Central memory CD8-positive, alpha-beta T cell (primary cell): Measurements from ENCODE around the gene PRR23E.

Experiments used
- ATAC-seq: fragments of 150-1000 bp; cut with Tn5 transposase; replicated peaks from 2 replicates; pipeline ENCODE4 v1.10.0; 2022; ENCODE audit warnings: mild to moderate bottlenecking, moderate FRiP score, moderate number of reproducible peaks; ENCODE audit not compliant: poor library complexity, severe bottlenecking; ENCODE audit errors: extremely low read depth
- DNase-seq, 2 donors: peaks; one replicate each; pipeline ENCODE4 v3.0.0; 2021; ENCODE audit warnings: low spot score in 2 of 2
- H3K27ac Mint-ChIP-seq: one replicate; pipeline ENCODE4 v1.8.0; 2022; ENCODE audit warnings: low read depth, mild to moderate bottlenecking, moderate library complexity, mixed read lengths
- H3K27me3 Mint-ChIP-seq: one replicate; pipeline ENCODE4 v1.8.0; 2022; ENCODE audit warnings: mixed read lengths
- H3K36me3 Mint-ChIP-seq: one replicate; pipeline ENCODE4 v1.8.0; 2022; ENCODE audit warnings: mild to moderate bottlenecking, moderate library complexity, mixed read lengths; ENCODE audit not compliant: insufficient read depth
- H3K4me1 Mint-ChIP-seq: one replicate; pipeline ENCODE4 v1.8.0; 2022; ENCODE audit warnings: mixed read lengths
- H3K4me3 Mint-ChIP-seq: one replicate; pipeline ENCODE4 v1.8.0; 2022; ENCODE audit warnings: mild to moderate bottlenecking, moderate library complexity, mixed read lengths
- H3K9me3 Mint-ChIP-seq: one replicate; pipeline ENCODE4 v1.8.0; 2022; ENCODE audit warnings: mixed read lengths

Gene PRR23E

GRCh38 chr3:127192576-127193232 lies at the start of gene PRR23E:
Gene PRR23E (plus strand): TSS chr3:127193131. CDS start chr3:127196686, 3,555 bp downstream.
- ATAC-seq = no peak
- Mint-ChIP-seq H3K36me3 (no peaks in the 10 kb centered on the region), H3K27ac (no peak within 1 kb of the TSS), H3K4me1 (no peaks in the 10 kb centered on the region), H3K4me3 (no peak within 1 kb of the TSS), H3K9me3 (no peaks in the 10 kb centered on the region), H3K27me3 (peaks cover 57% of the 10 kb centered on the region)
- DNase-seq = no peak

GRCh38 chr3:127143172-127143571 lies 49.8 kb upstream of the PRR23E start:
- DNase-seq = no peak
- no peak for ATAC-seq
- H3K36me3 Mint-ChIP-seq = peaks cover 1% of the 10 kb centered on the region
- H3K4me3 Mint-ChIP-seq = no peak overlapping the region
- H3K27me3 Mint-ChIP-seq = peaks cover 32% of the 10 kb centered on the region
- H3K4me1 Mint-ChIP-seq = no peaks in the 10 kb centered on the region
- peaks cover 6% of the 10 kb centered on the region for H3K9me3 Mint-ChIP-seq
- H3K27ac Mint-ChIP-seq = no peak overlapping the region

- H3K4me3 Mint-ChIP-seq = no peak overlapping the region
- no peaks in the 10 kb centered on the region for H3K4me1 Mint-ChIP-seq
- no peaks in the 10 kb centered on the region for H3K36me3 Mint-ChIP-seq
- no peak for DNase-seq
- no peak for ATAC-seq
- no peak overlapping the region for H3K27ac Mint-ChIP-seq
- H3K9me3 Mint-ChIP-seq = peaks cover 6% of the 10 kb centered on the region
- peaks cover 29% of the 10 kb centered on the region for H3K27me3 Mint-ChIP-seq
Observed at GRCh38 chr3:127144631-127145030, 48.3 kb upstream of the PRR23E start.

- ATAC-seq (no peak), DNase-seq (no peak)
- H3K27ac Mint-ChIP-seq = no peak overlapping the region
- no peaks in the 10 kb centered on the region for H3K4me1 Mint-ChIP-seq
- no peak overlapping the region for H3K4me3 Mint-ChIP-seq
- peaks cover 6% of the 10 kb centered on the region for H3K9me3 Mint-ChIP-seq
- H3K36me3 Mint-ChIP-seq = no peaks in the 10 kb centered on the region
- H3K27me3 Mint-ChIP-seq = peaks cover 23% of the 10 kb centered on the region
Observed at GRCh38 chr3:127145266-127145665, 47.7 kb upstream of the PRR23E start.

GRCh38 chr3:127147291-127147885 lies 45.5 kb upstream of the PRR23E start:
- no peaks in the 10 kb centered on the region for H3K4me1 Mint-ChIP-seq
- H3K36me3 Mint-ChIP-seq = no peaks in the 10 kb centered on the region
- H3K27me3 Mint-ChIP-seq = peaks cover 21% of the 10 kb centered on the region
- ATAC-seq (no peak), DNase-seq (no peak)
- H3K9me3 Mint-ChIP-seq = peaks cover 6% of the 10 kb centered on the region
- H3K27ac Mint-ChIP-seq = no peak overlapping the region
- no peak overlapping the region for H3K4me3 Mint-ChIP-seq

- Mint-ChIP-seq H3K27ac (no peak overlapping the region), H3K4me1 (no peaks in the 10 kb centered on the region), H3K27me3 (peaks cover 21% of the 10 kb centered on the region), H3K36me3 (no peaks in the 10 kb centered on the region), H3K9me3 (no peaks in the 10 kb centered on the region), H3K4me3 (no peak overlapping the region)
- ATAC-seq = no peak
- DNase-seq = no peak
Observed at GRCh38 chr3:127149621-127150310, 43.2 kb upstream of the PRR23E start.

- Mint-ChIP-seq H3K36me3 (no peaks in the 10 kb centered on the region), H3K27ac (no peak overlapping the region), H3K9me3 (no peaks in the 10 kb centered on the region), H3K27me3 (peaks cover 21% of the 10 kb centered on the region), H3K4me3 (no peak overlapping the region), H3K4me1 (no peaks in the 10 kb centered on the region)
- ATAC-seq = no peak
- DNase-seq = no peak
Observed at GRCh38 chr3:127150513-127151250, 42.2 kb upstream of the PRR23E start.

- ATAC-seq (no peak), DNase-seq (no peak)
- Mint-ChIP-seq H3K27ac (no peak overlapping the region), H3K4me1 (no peaks in the 10 kb centered on the region), H3K4me3 (no peak overlapping the region), H3K36me3 (no peaks in the 10 kb centered on the region), H3K9me3 (no peaks in the 10 kb centered on the region), H3K27me3 (peaks cover 21% of the 10 kb centered on the region)
Observed at GRCh38 chr3:127151251-127151564, 41.7 kb upstream of the PRR23E start.

GRCh38 chr3:127151992-127152650 lies 40.8 kb upstream of the PRR23E start:
- Mint-ChIP-seq H3K9me3 (no peaks in the 10 kb centered on the region), H3K36me3 (no peaks in the 10 kb centered on the region), H3K27me3 (peaks cover 21% of the 10 kb centered on the region), H3K4me1 (no peaks in the 10 kb centered on the region), H3K4me3 (no peak overlapping the region), H3K27ac (no peak overlapping the region)
- ATAC-seq = no peak
- no peak for DNase-seq

GRCh38 chr3:127152684-127153505 lies 40.0 kb upstream of the PRR23E start:
- DNase-seq = no peak
- H3K4me3 Mint-ChIP-seq = no peak overlapping the region
- no peaks in the 10 kb centered on the region for H3K36me3 Mint-ChIP-seq
- no peak overlapping the region for H3K27ac Mint-ChIP-seq
- peaks cover 14% of the 10 kb centered on the region for H3K27me3 Mint-ChIP-seq
- ATAC-seq = no peak
- H3K4me1 Mint-ChIP-seq = no peaks in the 10 kb centered on the region
- no peaks in the 10 kb centered on the region for H3K9me3 Mint-ChIP-seq

GRCh38 chr3:127153506-127153815 lies 39.5 kb upstream of the PRR23E start:
- no peaks in the 10 kb centered on the region for H3K9me3 Mint-ChIP-seq
- DNase-seq (no peak), ATAC-seq (no peak)
- no peaks in the 10 kb centered on the region for H3K36me3 Mint-ChIP-seq
- peaks cover 10% of the 10 kb centered on the region for H3K27me3 Mint-ChIP-seq
- H3K4me3 Mint-ChIP-seq = no peak overlapping the region
- H3K27ac Mint-ChIP-seq = no peak overlapping the region
- no peaks in the 10 kb centered on the region for H3K4me1 Mint-ChIP-seq
